Gastroesophageal sphincter (tissue), 3 donors: ENCODE measurements around the gene TPSD1.
"Not testable (repeated sequence)": the region's sequence is repeated elsewhere in the genome, so short reads cannot be mapped to it uniquely, and the experiment has no call there.

Source experiments
- CTCF ChIP-seq, 4 experiments: fragments of 200-600 bp in 2 of 4; fragments of 450-650 bp in 2 of 4; sonication (generic) in 1 of 4; IDR thresholded peaks; one replicate each; pipeline ENCODE4 v1.5.1; 2017 to 2019; ENCODE audit warnings: antibody characterized with exemption in 4 of 4, mild to moderate bottlenecking in 2 of 4, moderate library complexity in 2 of 4
- POLR2A ChIP-seq, 2 donors: fragments of 450-650 bp; IDR thresholded peaks; one replicate each; pipeline ENCODE4 v1.6.1; 2017; ENCODE audit warnings: antibody characterized with exemption in 2 of 2, mild to moderate bottlenecking in 2 of 2, moderate library complexity in 1 of 2

- not testable (repeated sequence) for TF ChIP-seq CTCF, POLR2A (IDR thresholded peaks at IDR 0.05)
Measured at GRCh38 chr16:1225728-1226311, 30.0 kb upstream of the TPSD1 start.
